Retinal pigment epithelial cell (primary cell): ENCODE measurements around the gene PDE8A.

Source experiments
- DNase-seq: peaks from one replicate; pipeline ENCODE4 v3.0.0-alpha.2; 2010; ENCODE audit warnings: low read depth
- H3K4me3 ChIP-seq: 2 replicates; pipeline ENCODE4 v1.5.1; 2011; ENCODE audit warnings: mild to moderate bottlenecking, low read length, control low read depth, moderate library complexity
- TF ChIP-seq, protein P1 (sequence below): conservative IDR thresholded peaks from 2 replicates; pipeline ENCODE4 v1.5.1; 2011; ENCODE audit warnings: low read depth, low read length, control low read depth, inconsistent platforms

PDE8A gene

DNA sequence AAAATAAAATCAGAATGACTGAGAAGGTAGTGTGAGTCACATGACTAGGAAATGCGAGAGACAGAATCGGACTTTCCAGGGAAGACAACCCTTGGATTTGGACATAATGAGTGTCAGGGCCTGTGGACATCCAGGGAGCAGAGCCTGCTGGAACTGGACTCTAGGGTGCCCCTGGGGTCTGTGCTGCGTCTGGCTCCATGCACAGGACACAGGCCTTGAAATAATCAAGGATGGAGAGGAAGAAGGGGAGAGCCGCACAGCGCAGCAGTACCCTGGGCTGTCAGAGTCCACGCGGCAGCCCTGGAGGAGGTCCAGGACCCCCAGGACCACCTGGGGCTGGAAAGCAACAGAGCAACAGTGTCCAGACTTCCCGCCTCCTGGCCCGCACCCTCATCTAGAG lies 173.7 kb downstream of the PDE8A start:
- no peak overlapping the region for H3K4me3 ChIP-seq
- TF ChIP-seq, protein P1, sequence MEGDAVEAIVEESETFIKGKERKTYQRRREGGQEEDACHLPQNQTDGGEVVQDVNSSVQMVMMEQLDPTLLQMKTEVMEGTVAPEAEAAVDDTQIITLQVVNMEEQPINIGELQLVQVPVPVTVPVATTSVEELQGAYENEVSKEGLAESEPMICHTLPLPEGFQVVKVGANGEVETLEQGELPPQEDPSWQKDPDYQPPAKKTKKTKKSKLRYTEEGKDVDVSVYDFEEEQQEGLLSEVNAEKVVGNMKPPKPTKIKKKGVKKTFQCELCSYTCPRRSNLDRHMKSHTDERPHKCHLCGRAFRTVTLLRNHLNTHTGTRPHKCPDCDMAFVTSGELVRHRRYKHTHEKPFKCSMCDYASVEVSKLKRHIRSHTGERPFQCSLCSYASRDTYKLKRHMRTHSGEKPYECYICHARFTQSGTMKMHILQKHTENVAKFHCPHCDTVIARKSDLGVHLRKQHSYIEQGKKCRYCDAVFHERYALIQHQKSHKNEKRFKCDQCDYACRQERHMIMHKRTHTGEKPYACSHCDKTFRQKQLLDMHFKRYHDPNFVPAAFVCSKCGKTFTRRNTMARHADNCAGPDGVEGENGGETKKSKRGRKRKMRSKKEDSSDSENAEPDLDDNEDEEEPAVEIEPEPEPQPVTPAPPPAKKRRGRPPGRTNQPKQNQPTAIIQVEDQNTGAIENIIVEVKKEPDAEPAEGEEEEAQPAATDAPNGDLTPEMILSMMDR, result no peak
- no peak for DNase-seq

DNA sequence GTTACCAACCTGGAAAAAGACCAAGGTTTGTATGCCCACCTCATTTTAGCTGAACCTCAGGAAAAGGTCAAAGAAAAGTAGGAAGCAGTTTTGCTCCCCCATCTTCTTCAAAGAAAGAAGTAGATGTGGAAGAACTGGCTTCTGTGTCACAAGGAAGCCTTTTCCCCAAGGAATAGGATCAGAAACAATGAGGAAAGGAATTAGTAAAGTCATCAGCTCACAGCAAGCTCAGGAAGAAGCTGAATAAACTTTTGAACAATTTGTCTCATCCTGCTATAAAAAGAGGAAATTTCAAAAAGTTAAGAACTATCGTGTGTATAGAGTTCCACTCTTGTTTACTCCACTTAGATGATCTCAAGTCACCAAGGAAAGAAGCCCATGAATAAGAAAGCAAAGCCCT lies 174.2 kb downstream of the PDE8A start:
- TF ChIP-seq, protein P1, result no peak
- DNase-seq, result no peak
- H3K4me3 ChIP-seq, result no peak overlapping the region

DNA sequence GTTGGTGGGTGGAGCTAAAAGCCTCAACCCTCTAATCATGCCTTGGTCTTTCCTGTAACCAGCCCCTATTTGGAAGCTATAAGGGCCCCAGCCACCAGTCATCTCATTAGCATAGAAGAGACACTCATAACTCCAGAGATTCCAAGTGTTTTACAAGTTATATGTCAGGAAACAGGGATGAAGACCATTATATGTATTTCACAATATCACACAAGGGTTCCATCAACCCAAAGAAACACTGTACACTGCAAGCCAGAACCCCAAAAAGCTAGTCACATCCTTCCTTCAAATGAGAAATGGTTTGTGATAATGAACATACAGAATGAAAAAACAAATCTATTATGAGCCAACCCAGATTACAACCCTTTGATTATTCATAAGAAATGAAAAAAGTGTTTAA lies 175.7 kb downstream of the PDE8A start:
- DNase-seq, result no peak
- no peak overlapping the region for H3K4me3 ChIP-seq
- TF ChIP-seq, protein P1, result no peak

DNA sequence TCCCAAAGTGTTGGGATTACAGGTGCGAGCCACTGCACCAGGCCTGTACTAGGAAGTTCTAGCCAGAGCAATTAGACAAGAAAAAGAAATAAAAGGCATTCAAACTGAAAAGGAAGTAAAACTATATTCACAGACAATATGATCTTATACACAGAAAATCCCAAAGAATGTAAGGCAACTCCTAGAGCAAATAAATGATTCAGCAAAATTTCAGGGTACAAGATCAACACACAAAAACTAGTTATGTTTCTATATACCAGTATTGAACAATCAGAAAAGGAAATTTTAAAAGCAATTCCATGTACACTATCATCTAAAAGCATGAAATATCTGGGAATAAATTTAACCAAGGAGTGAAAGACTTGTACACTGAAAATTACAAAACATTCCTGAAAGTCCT lies 180.6 kb downstream of the PDE8A start:
- no peak overlapping the region for H3K4me3 ChIP-seq
- DNase-seq, result no peak
- TF ChIP-seq, protein P1, result no peak

DNA sequence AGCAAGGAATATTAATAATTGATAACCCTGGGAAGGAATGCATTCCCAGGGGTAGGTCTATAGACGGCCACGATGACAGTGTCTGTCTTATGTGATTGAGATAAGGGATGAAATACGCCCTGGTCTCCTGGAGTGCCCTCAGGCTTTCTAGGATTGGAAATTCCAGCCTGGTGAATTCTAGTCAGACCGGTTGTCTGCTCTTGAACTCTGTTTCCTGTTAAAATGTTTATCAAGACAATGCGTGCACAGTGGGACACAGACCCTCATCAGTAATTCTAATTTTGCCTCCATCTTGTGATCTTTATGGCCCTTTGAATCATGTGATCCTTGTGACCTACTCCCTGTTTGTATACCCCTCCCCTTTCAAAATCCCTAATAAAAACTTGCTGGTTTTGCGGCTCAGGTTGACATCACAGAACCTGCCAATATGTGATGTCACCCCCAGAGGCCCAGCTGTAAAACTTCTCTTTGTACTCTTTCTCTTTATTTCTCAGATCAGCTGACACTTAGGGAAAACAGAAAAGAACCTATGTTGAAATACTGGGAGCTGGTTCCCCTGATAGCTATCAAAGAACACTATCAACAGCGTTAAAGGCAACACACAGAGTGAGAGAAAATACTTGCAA lies 183.3 kb downstream of the PDE8A start:
- no peak overlapping the region for H3K4me3 ChIP-seq
- TF ChIP-seq, protein P1, result no peak
- DNase-seq, result no peak

DNA sequence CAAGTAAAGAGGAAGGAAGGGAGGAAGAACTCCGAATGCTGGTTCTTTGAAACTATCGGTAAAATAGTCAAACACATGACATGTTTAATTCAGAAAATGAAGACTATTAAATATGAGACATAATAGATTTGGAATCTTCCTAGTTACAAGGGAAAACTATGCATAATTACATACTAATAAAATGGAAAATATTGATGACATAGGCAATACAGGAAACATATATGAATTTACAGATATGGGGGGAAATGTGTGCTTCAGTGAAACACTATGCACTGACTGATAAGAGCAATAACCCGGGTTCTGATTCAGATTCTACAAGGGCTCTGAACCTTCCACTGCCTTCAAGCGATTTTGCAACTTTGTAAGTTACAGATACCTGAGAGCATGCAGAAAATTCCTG lies 185.9 kb downstream of the PDE8A start:
- DNase-seq, result no peak
- TF ChIP-seq, protein P1, result no peak
- H3K4me3 ChIP-seq, result no peak overlapping the region

DNA sequence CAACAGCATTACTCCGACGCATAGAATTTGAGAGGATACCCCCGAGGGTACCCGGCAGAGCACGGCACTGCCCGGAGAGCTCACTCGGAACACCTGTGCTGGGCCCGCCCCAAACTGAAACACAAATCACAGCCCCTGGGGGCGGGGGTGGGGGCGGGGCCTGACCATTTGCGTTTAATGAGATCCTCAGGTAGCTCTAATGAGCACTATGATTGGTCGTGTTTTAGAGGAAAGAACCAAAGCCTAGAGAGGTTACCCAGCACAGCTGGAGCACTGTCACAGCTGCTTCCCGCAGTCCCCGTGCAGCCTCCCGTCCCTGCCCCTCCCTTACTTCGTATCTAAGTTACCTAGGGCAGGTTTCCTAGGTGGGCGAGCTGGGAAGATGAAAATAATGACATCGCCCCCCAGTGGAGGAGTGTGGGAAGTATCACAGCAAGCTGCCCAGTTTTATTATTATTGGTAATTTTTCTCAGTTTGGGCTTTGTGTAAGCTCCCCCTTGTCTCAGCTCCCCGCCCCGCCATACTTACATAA lies 187.1 kb downstream of the PDE8A start:
- no peak for DNase-seq
- TF ChIP-seq, protein P1, result peak; percentile 62
- peak overlapping the region; percentile 41 for H3K4me3 ChIP-seq
